GM18951 (cell line): ENCODE measurements around the gene PRRT2.
A peak's percentile ranks its signal among the peaks of the same experiment; 100 is the strongest.

Source experiments
- POLR2A ChIP-seq: IDR thresholded peaks from 4 replicates; pipeline ENCODE4 v1.6.1; 2011; ENCODE audit warnings: mild to moderate bottlenecking; ENCODE audit not compliant: insufficient read length, insufficient read depth; ENCODE audit errors: extremely low read depth
- in situ Hi-C: fragments of 300-500 bp; cut with MboI; formaldehyde crosslinking; loops from one replicate; pipeline ENCODE4 v1.12.0; 2022; ENCODE audit warnings: low sequenced_read_pairs, mixed read lengths, inconsistent platforms; ENCODE audit not compliant: unreplicated experiment

Gene PRRT2

GRCh38 chr16:29845656-29846055 lies 33.7 kb downstream of the PRRT2 start:
- in situ Hi-C loops, result no loop called here
- no peak for TF ChIP-seq POLR2A

GRCh38 chr16:29848420-29849297 lies 36.7 kb downstream of the PRRT2 start:
- in situ Hi-C loops, result no loop called here
- no peak for TF ChIP-seq POLR2A

- TF ChIP-seq POLR2A, result no peak
- in situ Hi-C loops, result no loop called here
Measured at GRCh38 chr16:29849505-29849904, 37.5 kb downstream of the PRRT2 start.

GRCh38 chr16:29850998-29851397 lies 39.0 kb downstream of the PRRT2 start:
- no peak for TF ChIP-seq POLR2A
- in situ Hi-C loops, result no loop called here

GRCh38 chr16:29852654-29853053 lies 40.7 kb downstream of the PRRT2 start:
- TF ChIP-seq POLR2A, result no peak
- in situ Hi-C loops, result no loop called here

- no peak for TF ChIP-seq POLR2A
- in situ Hi-C loops, result no loop called here
Measured at GRCh38 chr16:29854520-29855100, 42.6 kb downstream of the PRRT2 start.

GRCh38 chr16:29857133-29857760 lies 45.3 kb downstream of the PRRT2 start:
- in situ Hi-C loops, result no loop called here
- no peak for TF ChIP-seq POLR2A

GRCh38 chr16:29858149-29858849 lies 46.3 kb downstream of the PRRT2 start:
- TF ChIP-seq POLR2A, result no peak
- in situ Hi-C loops, result no loop called here

GRCh38 chr16:29858974-29859373 lies 47.0 kb downstream of the PRRT2 start:
- in situ Hi-C loops, result no loop called here
- TF ChIP-seq POLR2A, result no peak

- in situ Hi-C loops, result no loop called here
- TF ChIP-seq POLR2A, result no peak
Measured at GRCh38 chr16:29860218-29860617, 48.2 kb downstream of the PRRT2 start.

GRCh38 chr16:29862383-29862883 lies 50.4 kb downstream of the PRRT2 start:
- no peak for TF ChIP-seq POLR2A
- in situ Hi-C loops, result no loop called here

GRCh38 chr16:29862884-29863668 lies 51.1 kb downstream of the PRRT2 start, which contains the start of gene CDIPT:
CDIPT (minus strand) TSS chr16:29863226; CDS start chr16:29862857, 369 bp downstream.
- in situ Hi-C loops, result no loop called here
- peak; percentile 56 for TF ChIP-seq POLR2A
